GM12892 (cell line): ENCODE measurements around the gene ZNF446.

Experiments used
- POLR2A ChIP-seq: IDR thresholded peaks from 2 replicates; pipeline ENCODE4 v1.6.1; 2011; ENCODE audit warnings: low read depth, low read length, control low read depth
- POLR2AphosphoS5 ChIP-seq: IDR thresholded peaks from 2 replicates; pipeline ENCODE4 v1.6.1; 2011; ENCODE audit warnings: low read depth, low read length, control low read depth

DNA sequence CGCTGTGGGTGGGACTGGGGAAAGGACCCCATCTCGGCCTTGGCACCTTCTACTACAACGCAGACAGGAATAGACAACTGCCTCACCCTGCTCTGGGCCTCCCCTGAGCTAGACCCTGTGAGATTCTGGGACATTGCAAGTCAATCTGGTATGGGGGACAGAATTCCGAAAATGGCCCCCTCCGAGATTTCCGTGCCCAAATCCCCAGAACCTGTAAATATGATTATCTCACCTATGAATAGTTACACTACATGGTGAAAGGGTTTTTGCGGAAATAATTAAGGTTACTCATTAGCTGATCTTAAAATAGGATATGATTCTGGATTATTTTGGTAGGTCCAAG is 44.1 kb downstream of the ZNF446 start:
- TF ChIP-seq POLR2A (no peak), POLR2AphosphoS5 (no peak)
